Cardiac fibroblast (primary cell): ENCODE measurements around the gene EPC2.
A peak's percentile ranks its signal among the peaks of the same experiment; 100 is the strongest.

Experiments used
- DNase-seq, 2 donors: peaks; one replicate each; pipeline versions ENCODE4 v3.0.0 to v3.0.0-alpha.2; 2010; ENCODE audit warnings: low read depth in 2 of 2
- H3K4me3 ChIP-seq, 2 donors: replicated peaks in 1 of 2; 1 replicate in 1 of 2; 2 replicates in 1 of 2; pipeline ENCODE4 v1.5.1; 2011; ENCODE audit warnings: low read depth in 2 of 2, low read length in 2 of 2, mild to moderate bottlenecking in 2 of 2, moderate library complexity in 1 of 2
- CTCF ChIP-seq: IDR thresholded peaks from one replicate; pipeline ENCODE4 v1.5.1; 2011; ENCODE audit warnings: low read depth, mild to moderate bottlenecking, low read length, inconsistent platforms

EPC2 gene

GRCh38 chr2:148826791-148827190 is 182.2 kb downstream of the EPC2 start:
- no peak overlapping the region for H3K4me3 ChIP-seq
- DNase-seq: no peak
- no peak for TF ChIP-seq CTCF

GRCh38 chr2:148828941-148829340 is 184.4 kb downstream of the EPC2 start:
- no peak for TF ChIP-seq CTCF
- DNase-seq: no peak

GRCh38 chr2:148829618-148830017 is 185.1 kb downstream of the EPC2 start:
- no peak for DNase-seq
- no peak overlapping the region for H3K4me3 ChIP-seq
- peak; percentile 9 for TF ChIP-seq CTCF

More at GRCh38 chr2:148828941-148829340, 184.4 kb downstream of the EPC2 start:
- no peak overlapping the region for H3K4me3 ChIP-seq

GRCh38 chr2:148832637-148833036 is 188.1 kb downstream of the EPC2 start:
- H3K4me3 ChIP-seq: no peak overlapping the region
- no peak for DNase-seq
- no peak for TF ChIP-seq CTCF
